Skeletal muscle cell (primary cell): Measurements from ENCODE around the gene XYLT1.

Experiments used
- DNase-seq: peaks from one replicate; pipeline ENCODE4 v3.0.0-alpha.2; 2010; ENCODE audit warnings: low read depth
- H3K4me3 ChIP-seq: 2 replicates; pipeline ENCODE4 v1.5.1; 2011; ENCODE audit warnings: low read depth, mild to moderate bottlenecking, control low read depth, low read length, moderate library complexity

Gene XYLT1

GRCh38 chr16:17199135-17199534 is 271.6 kb downstream of the XYLT1 start:
- DNase-seq, result no peak
- no peak overlapping the region for H3K4me3 ChIP-seq

GRCh38 chr16:17196526-17196925 is 274.2 kb downstream of the XYLT1 start:
- DNase-seq, result no peak
- H3K4me3 ChIP-seq, result no peak overlapping the region

GRCh38 chr16:17194190-17194780 is 276.5 kb downstream of the XYLT1 start:
- DNase-seq, result no peak
- no peak overlapping the region for H3K4me3 ChIP-seq

- no peak for DNase-seq
- H3K4me3 ChIP-seq, result no peak overlapping the region
These were observed 277.1 kb downstream of the XYLT1 start for GRCh38 chr16:17193566-17194100.

GRCh38 chr16:17184026-17184425 is 286.7 kb downstream of the XYLT1 start:
- DNase-seq, result no peak
- no peak overlapping the region for H3K4me3 ChIP-seq

- DNase-seq, result no peak
- no peak overlapping the region for H3K4me3 ChIP-seq
These were observed 292.5 kb downstream of the XYLT1 start for GRCh38 chr16:17177959-17178905.

- no peak overlapping the region for H3K4me3 ChIP-seq
- DNase-seq, result no peak
These were observed 293.4 kb downstream of the XYLT1 start for GRCh38 chr16:17177242-17177958.

GRCh38 chr16:17176199-17176598 is 294.6 kb downstream of the XYLT1 start:
- H3K4me3 ChIP-seq, result no peak overlapping the region
- DNase-seq, result no peak

- DNase-seq, result peak; percentile 96
- no peak overlapping the region for H3K4me3 ChIP-seq
These were observed 297.5 kb downstream of the XYLT1 start for GRCh38 chr16:17173281-17173680.

GRCh38 chr16:17171250-17172143 is 299.3 kb downstream of the XYLT1 start:
- H3K4me3 ChIP-seq, result no peak overlapping the region
- no peak for DNase-seq

GRCh38 chr16:17170435-17170834 is 300.3 kb downstream of the XYLT1 start:
- no peak for DNase-seq

GRCh38 chr16:17168181-17168580 is 302.6 kb downstream of the XYLT1 start:
- no peak for DNase-seq

More at GRCh38 chr16:17170435-17170834, 300.3 kb downstream of the XYLT1 start:
- H3K4me3 ChIP-seq, result no peak overlapping the region

GRCh38 chr16:17166095-17166494 is 304.7 kb downstream of the XYLT1 start:
- H3K4me3 ChIP-seq, result no peak overlapping the region
- no peak for DNase-seq

More at GRCh38 chr16:17168181-17168580, 302.6 kb downstream of the XYLT1 start:
- H3K4me3 ChIP-seq, result no peak overlapping the region

GRCh38 chr16:17162560-17162959 is 308.2 kb downstream of the XYLT1 start:
- no peak overlapping the region for H3K4me3 ChIP-seq
- no peak for DNase-seq

GRCh38 chr16:17160920-17161431 is 309.8 kb downstream of the XYLT1 start:
- H3K4me3 ChIP-seq, result no peak overlapping the region
- no peak for DNase-seq

GRCh38 chr16:17160285-17160853 is 310.4 kb downstream of the XYLT1 start:
- no peak overlapping the region for H3K4me3 ChIP-seq
- DNase-seq, result peak; percentile 32

- H3K4me3 ChIP-seq, result no peak overlapping the region
- DNase-seq, result no peak
These were observed 311.1 kb downstream of the XYLT1 start for GRCh38 chr16:17159617-17160016.

GRCh38 chr16:17155936-17156335 is 314.8 kb downstream of the XYLT1 start:
- DNase-seq, result no peak
- H3K4me3 ChIP-seq, result no peak overlapping the region
